SK-MEL-5 (cell line): ENCODE measurements around the gene LCE4A. TPM values are rescaled to one million over a fixed set of nuclear protein-coding genes. Genes with fewer than 3 reads are reported as not detected.
A peak's percentile ranks its signal among the peaks of the same experiment; 100 is the strongest.
"Not testable (repeated sequence)": the region's sequence is repeated elsewhere in the genome, so short reads cannot be mapped to it uniquely, and the experiment has no call there.

Source experiments
- DNase-seq: peaks from one replicate; pipeline ENCODE4 v3.0.0-alpha.2; 2016; ENCODE audit warnings: low read depth, low spot score
- in situ Hi-C: cut with HindIII; loops from 2 replicates; pipeline ENCODE4 v1.10.0; 2016; ENCODE audit warnings: low sequenced_read_pairs, high pct_unique_total_duplicates, low pct_unique_long_range_greater_than_20kb
- polyA plus RNA-seq, 2 experiments: library from polyadenylated mRNA; depleted of rRNA; stranded (reverse); fragments of >200 nt; gene quantifications; 2 replicates each; pipeline ENCODE4 v1.2.3, GENCODE V29; 2015
- total RNA-seq: library from RNA; depleted of rRNA; stranded (reverse); fragments of >200 nt; shearing (Covaris generic); gene quantifications from 2 replicates; pipeline ENCODE4 v1.2.3, GENCODE V29; 2014; rRNA removed

LCE4A gene
- total RNA-seq, result not detected in 2 replicates
- polyA plus RNA-seq (2015; cell fraction: cytosol; rRNA removed), result not detected in 2 replicates
- polyA plus RNA-seq (2015; cell fraction: nucleus; rRNA removed), result not detected in 2 replicates

- in situ Hi-C loops, result no loop called here
- DNase-seq, result no peak
Observed at GRCh38 chr1:152707860-152708259, at the start of gene LCE4A. Gene LCE4A (plus strand): TSS chr1:152708160. CDS start chr1:152709076, 916 bp downstream.

GRCh38 chr1:152658649-152659048 is 49.3 kb upstream of the LCE4A start:
- no peak for DNase-seq
- in situ Hi-C loops, result no loop called here

- in situ Hi-C loops, result no loop called here
- DNase-seq, result no peak
Observed at GRCh38 chr1:152663098-152663497, 44.9 kb upstream of the LCE4A start, which contains the start of gene LCE2D. Gene LCE2D (plus strand): TSS chr1:152663380. CDS start chr1:152664106, 726 bp downstream.

- in situ Hi-C loops, DNase-seq: not testable (repeated sequence)
Observed at GRCh38 chr1:152666171-152666570, 41.8 kb upstream of the LCE4A start.

- DNase-seq, result no peak
- in situ Hi-C loops, result no loop called here
Observed at GRCh38 chr1:152667648-152668047, 40.3 kb upstream of the LCE4A start.

- in situ Hi-C loops, result no loop called here
- DNase-seq, result no peak
Observed at GRCh38 chr1:152673016-152673415, 34.9 kb upstream of the LCE4A start.

- in situ Hi-C loops, DNase-seq: not testable (repeated sequence)
Observed at GRCh38 chr1:152674983-152675382, 33.0 kb upstream of the LCE4A start, which contains the start of gene LCE2C. Gene LCE2C (plus strand): TSS chr1:152675279. CDS start chr1:152676016, 737 bp downstream.

- in situ Hi-C loops, result no loop called here
- DNase-seq, result no peak
Observed at GRCh38 chr1:152679459-152679858, 28.5 kb upstream of the LCE4A start.

GRCh38 chr1:152681616-152682015 is 26.3 kb upstream of the LCE4A start:
- no peak for DNase-seq
- in situ Hi-C loops, result no loop called here

GRCh38 chr1:152683846-152684245 is 24.1 kb upstream of the LCE4A start:
- no peak for DNase-seq
- in situ Hi-C loops, result no loop called here

GRCh38 chr1:152685823-152686222 is 22.1 kb upstream of the LCE4A start, which contains the start of gene LCE2B:
Gene LCE2B (plus strand): TSS chr1:152686123. CDS start chr1:152686844, 721 bp downstream.
- in situ Hi-C loops, DNase-seq: not testable (repeated sequence)

- DNase-seq, result peak; percentile 93
- in situ Hi-C loops, result no loop called here
Observed at GRCh38 chr1:152697701-152698600, 10.0 kb upstream of the LCE4A start, which contains the start of gene LCE2A. Gene LCE2A (plus strand): TSS chr1:152698345. CDS start chr1:152698902, 557 bp downstream.

- in situ Hi-C loops, result no loop called here
- DNase-seq, result no peak
Observed at GRCh38 chr1:152699746-152700145, 8.2 kb upstream of the LCE4A start.

GRCh38 chr1:152718238-152718637 is 10.3 kb downstream of the LCE4A start:
- no peak for DNase-seq
- in situ Hi-C loops, result no loop called here

GRCh38 chr1:152725261-152725660 is 17.3 kb downstream of the LCE4A start:
- DNase-seq, result no peak
- in situ Hi-C loops, result no loop called here

GRCh38 chr1:152728986-152729385 is 21.0 kb downstream of the LCE4A start:
- in situ Hi-C loops, result no loop called here

GRCh38 chr1:152735648-152736047 is 27.7 kb downstream of the LCE4A start:
- peak; percentile 70 for DNase-seq

More at GRCh38 chr1:152728986-152729385, 21.0 kb downstream of the LCE4A start:
- DNase-seq, result no peak

GRCh38 chr1:152737997-152738396 is 30.0 kb downstream of the LCE4A start:
- in situ Hi-C loops, result no loop called here
- no peak for DNase-seq

More at GRCh38 chr1:152735648-152736047, 27.7 kb downstream of the LCE4A start:
- in situ Hi-C loops, result no loop called here
